RWPE2 (cell line): ENCODE results near the gene DMBT1.

Experiments used
- ATAC-seq: fragments of 200-7000 bp; cut with Tn5 transposase; 3 replicates; pipeline ENCODE4 v1.9.1; 2021; ENCODE audit warnings: low read depth
- DNase-seq: peaks from one replicate; pipeline ENCODE4 v3.0.0-alpha.2; 2020; ENCODE audit warnings: low spot score
- H3K27ac ChIP-seq: fragments of 450-650 bp; 2 replicates; pipeline ENCODE4 v1.5.1; 2017; ENCODE audit warnings: mild to moderate bottlenecking; ENCODE audit not compliant: poor library complexity, severe bottlenecking
- H3K27me3 ChIP-seq: fragments of 250-450 bp; sonication (Bioruptor Pico); 2 replicates; pipeline ENCODE4 v1.5.1; 2021; ENCODE audit warnings: mild to moderate bottlenecking, moderate library complexity; ENCODE audit not compliant: insufficient read depth, poor library complexity, severe bottlenecking
- H3K36me3 ChIP-seq: fragments of 250-450 bp; sonication (Bioruptor Pico); 2 replicates; pipeline ENCODE4 v1.5.1; 2020; ENCODE audit warnings: low read depth, mild to moderate bottlenecking, moderate library complexity
- H3K4me1 ChIP-seq: fragments of 250-450 bp; sonication (Bioruptor Pico); 2 replicates; pipeline ENCODE4 v1.5.1; 2021; ENCODE audit warnings: mild to moderate bottlenecking, moderate library complexity; ENCODE audit not compliant: insufficient read depth, poor library complexity, severe bottlenecking
- H3K4me3 ChIP-seq: fragments of 250-450 bp; sonication (Bioruptor Pico); 2 replicates; pipeline ENCODE4 v1.5.1; 2021; ENCODE audit warnings: mild to moderate bottlenecking, moderate library complexity; ENCODE audit not compliant: severe bottlenecking
- H3K9me3 ChIP-seq: fragments of 250-450 bp; sonication (Bioruptor Pico); 2 replicates; pipeline ENCODE4 v1.5.1; 2021; ENCODE audit warnings: mild to moderate bottlenecking, moderate library complexity; ENCODE audit not compliant: severe bottlenecking
- CTCF ChIP-seq: fragments of 450-650 bp; IDR thresholded peaks from one replicate; pipeline ENCODE4 v1.5.1; 2017; ENCODE audit warnings: mild to moderate bottlenecking, moderate library complexity; ENCODE audit not compliant: poor library complexity, severe bottlenecking

DMBT1 gene

GRCh38 chr10:122546242-122546641 is 14.3 kb upstream of the DMBT1 start:
- Histone ChIP-seq H3K4me1 (peaks cover 14% of the 10 kb centered on the region), H3K36me3 (no peaks in the 10 kb centered on the region)

GRCh38 chr10:122548407-122549085 is 12.0 kb upstream of the DMBT1 start:
- DNase-seq (no peak), ATAC-seq (no peak)
- no peaks in the 10 kb centered on the region for H3K27me3 ChIP-seq
- no peaks in the 10 kb centered on the region for H3K36me3 ChIP-seq
- peaks cover 6% of the 10 kb centered on the region for H3K4me1 ChIP-seq
- no peak for TF ChIP-seq CTCF
- H3K9me3 ChIP-seq = no peaks in the 10 kb centered on the region
- no peak overlapping the region for H3K27ac ChIP-seq
- no peak overlapping the region for H3K4me3 ChIP-seq

More at GRCh38 chr10:122546242-122546641, 14.3 kb upstream of the DMBT1 start:
- no peak overlapping the region for H3K4me3 ChIP-seq
- no peak for ATAC-seq
- no peaks in the 10 kb centered on the region for H3K27me3 ChIP-seq
- H3K9me3 ChIP-seq = no peaks in the 10 kb centered on the region
- no peak for TF ChIP-seq CTCF
- no peak for DNase-seq
- no peak overlapping the region for H3K27ac ChIP-seq

GRCh38 chr10:122549636-122550035 is 10.9 kb upstream of the DMBT1 start:
- H3K9me3 ChIP-seq = no peaks in the 10 kb centered on the region
- TF ChIP-seq CTCF = no peak
- H3K36me3 ChIP-seq = no peaks in the 10 kb centered on the region

GRCh38 chr10:122550427-122550826 is 10.1 kb upstream of the DMBT1 start:
- DNase-seq (no peak), ATAC-seq (no peak)
- H3K4me1 ChIP-seq = no peaks in the 10 kb centered on the region
- H3K4me3 ChIP-seq = no peak overlapping the region
- no peak for TF ChIP-seq CTCF
- no peaks in the 10 kb centered on the region for H3K9me3 ChIP-seq
- H3K27me3 ChIP-seq = no peaks in the 10 kb centered on the region
- no peaks in the 10 kb centered on the region for H3K36me3 ChIP-seq
- H3K27ac ChIP-seq = no peak overlapping the region

More at GRCh38 chr10:122549636-122550035, 10.9 kb upstream of the DMBT1 start:
- Histone ChIP-seq H3K27me3 (no peaks in the 10 kb centered on the region), H3K4me3 (no peak overlapping the region), H3K27ac (no peak overlapping the region), H3K4me1 (no peaks in the 10 kb centered on the region)
- no peak for DNase-seq
- ATAC-seq = no peak

DNA sequence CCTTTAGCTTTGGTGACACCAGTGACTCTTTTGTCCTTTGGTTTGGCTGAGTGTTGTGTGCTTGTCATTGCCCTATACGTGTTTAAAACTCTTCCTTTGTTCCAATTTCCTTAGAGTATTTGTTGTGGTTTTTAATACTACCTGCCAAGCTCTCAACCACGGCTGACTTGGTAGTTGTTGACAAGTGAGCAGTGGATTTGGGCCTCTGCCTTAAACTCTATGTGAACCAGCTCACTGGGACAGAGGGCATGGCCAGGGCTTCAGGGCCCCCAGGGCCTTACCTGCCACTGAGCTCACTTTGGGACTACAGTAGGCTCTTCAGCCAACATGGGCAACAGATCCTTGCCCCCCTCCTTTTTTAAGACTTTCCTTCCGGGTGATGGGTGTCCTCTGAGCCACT is 9.6 kb upstream of the DMBT1 start:
- no peak overlapping the region for H3K4me3 ChIP-seq
- no peaks in the 10 kb centered on the region for H3K9me3 ChIP-seq
- no peak for TF ChIP-seq CTCF
- H3K4me1 ChIP-seq = no peaks in the 10 kb centered on the region
- H3K27ac ChIP-seq = no peak overlapping the region
- ATAC-seq (no peak), DNase-seq (no peak)
- no peaks in the 10 kb centered on the region for H3K27me3 ChIP-seq
- no peaks in the 10 kb centered on the region for H3K36me3 ChIP-seq
